Transverse colon (tissue), 3 donors: ENCODE data around the gene PPCDC.

Source experiments
- EP300 ChIP-seq: sonication (generic); formaldehyde crosslinking; IDR thresholded peaks from one replicate; pipeline ENCODE4 v1.6.1; 2017; ENCODE audit warnings: antibody characterized with exemption, low read depth
- POLR2A ChIP-seq: fragments of 450-650 bp; IDR thresholded peaks from one replicate; pipeline ENCODE4 v1.6.1; 2016; ENCODE audit warnings: antibody characterized with exemption, mild to moderate bottlenecking, moderate library complexity
- TF ChIP-seq, protein P1 (sequence below), 5 experiments: fragments of 200-600 bp in 3 of 5; fragments of 450-650 bp in 2 of 5; sonication (generic) in 3 of 5; IDR thresholded peaks; 1 replicate in 2 of 5; 2 replicates in 3 of 5; pipeline ENCODE4 v1.5.1; 2016 to 2017; ENCODE audit warnings: antibody characterized with exemption in 5 of 5, inconsistent platforms in 3 of 5, mild to moderate bottlenecking in 2 of 5, moderate library complexity in 1 of 5

DNA sequence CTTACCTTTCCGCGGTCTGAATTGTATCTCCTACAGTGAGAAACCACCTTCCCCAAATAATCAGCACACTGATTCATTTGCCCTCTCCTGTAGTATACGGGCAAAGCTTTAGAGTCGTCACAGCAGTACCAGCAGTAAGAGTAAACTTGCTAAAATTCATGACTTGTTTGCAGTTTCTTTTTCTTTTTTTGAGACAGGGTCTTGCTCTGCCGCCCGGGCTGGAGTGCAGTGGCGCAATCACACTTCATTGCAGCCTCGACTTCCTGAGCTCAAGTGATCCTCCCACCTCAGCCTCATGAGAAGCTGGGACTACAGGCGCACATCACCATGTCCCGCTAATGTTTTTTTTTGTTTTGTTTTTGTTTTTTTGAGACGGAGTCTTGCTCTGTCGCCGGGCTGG is 16.2 kb upstream of the PPCDC start:
- TF ChIP-seq, protein P1, sequence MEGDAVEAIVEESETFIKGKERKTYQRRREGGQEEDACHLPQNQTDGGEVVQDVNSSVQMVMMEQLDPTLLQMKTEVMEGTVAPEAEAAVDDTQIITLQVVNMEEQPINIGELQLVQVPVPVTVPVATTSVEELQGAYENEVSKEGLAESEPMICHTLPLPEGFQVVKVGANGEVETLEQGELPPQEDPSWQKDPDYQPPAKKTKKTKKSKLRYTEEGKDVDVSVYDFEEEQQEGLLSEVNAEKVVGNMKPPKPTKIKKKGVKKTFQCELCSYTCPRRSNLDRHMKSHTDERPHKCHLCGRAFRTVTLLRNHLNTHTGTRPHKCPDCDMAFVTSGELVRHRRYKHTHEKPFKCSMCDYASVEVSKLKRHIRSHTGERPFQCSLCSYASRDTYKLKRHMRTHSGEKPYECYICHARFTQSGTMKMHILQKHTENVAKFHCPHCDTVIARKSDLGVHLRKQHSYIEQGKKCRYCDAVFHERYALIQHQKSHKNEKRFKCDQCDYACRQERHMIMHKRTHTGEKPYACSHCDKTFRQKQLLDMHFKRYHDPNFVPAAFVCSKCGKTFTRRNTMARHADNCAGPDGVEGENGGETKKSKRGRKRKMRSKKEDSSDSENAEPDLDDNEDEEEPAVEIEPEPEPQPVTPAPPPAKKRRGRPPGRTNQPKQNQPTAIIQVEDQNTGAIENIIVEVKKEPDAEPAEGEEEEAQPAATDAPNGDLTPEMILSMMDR (IDR thresholded peaks at IDR 0.05), result no peak
- no peak for TF ChIP-seq POLR2A
- TF ChIP-seq EP300, result no peak
